Measurements from ENCODE around the gene PCDHGB5.
A peak's percentile ranks its signal among the peaks of the same experiment; 100 is the strongest.
"Not testable (repeated sequence)": the region's sequence is repeated elsewhere in the genome, so short reads cannot be mapped to it uniquely, and the experiment has no call there.

Gene PCDHGB5

GRCh38 chr5:141412854-141413539 lies 15.2 kb downstream of the PCDHGB5 start, which contains the start of gene PCDHGA10:
PCDHGA10 (plus strand) TSS chr5:141412987; CDS start chr5:141413176, 189 bp downstream.
- DNase-seq, result peak; percentile 75

- DNase-seq, result no peak
Measured at GRCh38 chr5:141413540-141414069, 15.9 kb downstream of the PCDHGB5 start.

- not testable (repeated sequence) for DNase-seq
Measured at GRCh38 chr5:141414548-141415274, 17.0 kb downstream of the PCDHGB5 start.

GRCh38 chr5:141415275-141415618 lies 17.5 kb downstream of the PCDHGB5 start:
- not testable (repeated sequence) for DNase-seq

GRCh38 chr5:141417494-141418172 lies 19.9 kb downstream of the PCDHGB5 start, which contains the start of gene PCDHGB7:
PCDHGB7 (plus strand) TSS chr5:141417677; CDS start chr5:141417860, 183 bp downstream.
- DNase-seq, result peak; percentile 82

GRCh38 chr5:141419074-141419880 lies 21.5 kb downstream of the PCDHGB5 start:
- no peak for DNase-seq

- DNase-seq, result peak; percentile 72
Measured at GRCh38 chr5:141420855-141421488, 23.2 kb downstream of the PCDHGB5 start, which contains the start of gene PCDHGA11. PCDHGA11 (plus strand) TSS chr5:141421051; CDS start chr5:141421228, 177 bp downstream.

- DNase-seq, result no peak
Measured at GRCh38 chr5:141421489-141421855, 23.7 kb downstream of the PCDHGB5 start.

- DNase-seq, result no peak
Measured at GRCh38 chr5:141422742-141423291, 25.1 kb downstream of the PCDHGB5 start.

- DNase-seq, result no peak
Measured at GRCh38 chr5:141427783-141428426, 30.2 kb downstream of the PCDHGB5 start.

GRCh38 chr5:141430332-141431113 lies 32.8 kb downstream of the PCDHGB5 start, which contains the start of gene PCDHGA12:
PCDHGA12 (plus strand) TSS chr5:141430507; CDS start chr5:141430760, 253 bp downstream.
- DNase-seq, result peak; percentile 91

- DNase-seq, result peak; percentile 49
Measured at GRCh38 chr5:141431286-141431685, 33.5 kb downstream of the PCDHGB5 start.

GRCh38 chr5:141432308-141432707 lies 34.6 kb downstream of the PCDHGB5 start:
- not testable (repeated sequence) for DNase-seq

- DNase-seq, result not testable (repeated sequence)
Measured at GRCh38 chr5:141432726-141433125, 35.0 kb downstream of the PCDHGB5 start.

- DNase-seq, result peak; percentile 59
Measured at GRCh38 chr5:141434006-141434405, 36.3 kb downstream of the PCDHGB5 start.

GRCh38 chr5:141437221-141437620 lies 39.5 kb downstream of the PCDHGB5 start:
- peak; percentile 77 for DNase-seq

- DNase-seq, result peak; percentile 71
Measured at GRCh38 chr5:141439411-141440141, 41.8 kb downstream of the PCDHGB5 start.

- peak; percentile 28 for DNase-seq
Measured at GRCh38 chr5:141440341-141440740, 42.6 kb downstream of the PCDHGB5 start.
